GM19395 (cell line): ENCODE results near the gene CES1.
"Not testable (repeated sequence)": the region's sequence is repeated elsewhere in the genome, so short reads cannot be mapped to it uniquely, and the experiment has no call there.

Experiments used
- ATAC-seq: cut with Tn5 transposase; IDR thresholded peaks from one replicate; pipeline ENCODE4 v1.9.1; 2021; ENCODE audit warnings: mild to moderate bottlenecking, moderate library complexity; ENCODE audit not compliant: unreplicated experiment

CES1 gene

DNA sequence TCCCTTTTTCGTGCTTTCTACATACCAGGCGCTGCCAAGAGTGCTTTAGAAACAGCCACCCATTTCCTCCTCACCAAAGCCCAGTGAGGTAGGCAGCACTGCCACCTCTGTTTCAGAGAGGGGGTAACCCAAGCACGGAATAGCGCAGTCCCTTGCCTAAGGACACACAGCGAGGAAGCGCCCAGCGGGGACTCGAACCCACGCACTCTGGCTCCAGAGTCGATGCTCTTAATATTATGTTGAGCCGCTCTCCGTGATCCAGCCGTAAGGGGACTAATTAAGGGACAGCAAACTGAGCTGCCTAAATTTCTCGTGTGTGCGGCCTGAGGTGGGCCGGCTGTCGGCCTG, 497 bp downstream of the CES1 start:
- ATAC-seq: no peak

DNA sequence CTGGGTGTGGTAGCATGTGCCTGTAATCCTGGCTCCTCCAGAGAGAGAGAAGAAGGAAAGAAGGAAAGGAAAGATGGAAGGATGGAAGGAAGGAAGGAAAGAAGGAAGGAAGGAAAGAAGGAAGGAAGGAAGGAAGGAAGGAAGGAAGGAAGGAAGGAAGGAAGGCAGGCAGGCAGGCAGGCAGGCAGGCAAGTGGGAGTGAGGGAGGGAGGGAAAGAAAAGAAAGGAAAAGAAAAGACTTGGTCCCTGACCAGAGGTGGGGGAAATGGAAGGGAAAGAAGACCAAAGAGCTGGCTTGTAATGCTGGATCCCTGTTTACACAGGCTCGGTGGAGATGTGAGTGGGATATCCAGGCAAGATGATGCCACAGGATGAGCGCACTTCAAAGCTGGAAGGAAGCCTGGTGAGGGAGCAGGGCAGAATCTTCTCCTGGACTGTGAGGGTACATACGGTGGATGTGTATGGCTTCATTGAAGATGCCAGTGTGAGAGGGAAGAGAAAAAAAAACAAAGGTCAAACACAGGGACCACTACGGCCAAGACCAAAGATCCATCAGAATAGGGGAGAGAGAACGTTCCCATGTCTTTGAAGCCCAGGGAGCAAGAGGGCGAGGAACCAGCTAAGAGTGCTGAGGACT, 2.1 kb downstream of the CES1 start:
- ATAC-seq: no peak

DNA sequence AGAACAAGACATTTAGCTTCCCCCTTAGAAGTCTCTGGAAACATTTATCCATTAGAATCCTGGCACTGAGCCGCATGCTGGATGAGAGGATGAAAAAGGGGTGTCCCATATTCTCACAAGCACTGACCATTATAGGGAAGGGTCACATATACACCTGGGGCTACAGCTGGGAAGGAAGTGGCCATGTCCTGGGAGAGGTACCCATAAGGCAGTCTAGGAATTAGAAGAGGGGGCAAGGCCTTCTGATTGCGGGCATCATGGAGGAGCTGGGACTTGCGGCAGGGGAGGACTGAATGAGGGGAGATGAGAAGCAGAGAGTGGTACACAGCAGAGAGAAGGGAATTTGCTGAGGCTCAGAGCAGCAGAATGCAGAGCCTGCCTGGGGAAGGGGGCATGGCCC, 3.7 kb downstream of the CES1 start:
- not testable (repeated sequence) for ATAC-seq

DNA sequence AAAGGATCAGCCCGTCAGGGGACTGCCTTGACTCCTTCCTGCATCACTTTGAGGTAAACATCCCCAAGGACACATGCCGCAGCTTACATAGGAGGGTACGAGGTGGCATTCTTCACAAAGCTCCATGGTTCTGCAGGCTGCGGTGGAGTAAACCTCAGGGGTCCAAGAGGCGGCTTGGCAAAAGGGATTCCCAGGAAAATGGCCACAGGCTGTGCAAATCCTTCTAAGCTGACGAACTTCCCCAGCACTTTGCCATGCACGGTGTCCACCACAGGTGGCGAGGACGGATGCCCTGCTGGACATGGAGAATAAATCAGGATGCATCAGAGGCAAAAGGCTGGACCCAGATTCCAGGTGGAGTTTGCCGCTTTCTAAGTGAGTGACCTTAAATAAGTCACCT, 4.2 kb downstream of the CES1 start:
- ATAC-seq: no peak

DNA sequence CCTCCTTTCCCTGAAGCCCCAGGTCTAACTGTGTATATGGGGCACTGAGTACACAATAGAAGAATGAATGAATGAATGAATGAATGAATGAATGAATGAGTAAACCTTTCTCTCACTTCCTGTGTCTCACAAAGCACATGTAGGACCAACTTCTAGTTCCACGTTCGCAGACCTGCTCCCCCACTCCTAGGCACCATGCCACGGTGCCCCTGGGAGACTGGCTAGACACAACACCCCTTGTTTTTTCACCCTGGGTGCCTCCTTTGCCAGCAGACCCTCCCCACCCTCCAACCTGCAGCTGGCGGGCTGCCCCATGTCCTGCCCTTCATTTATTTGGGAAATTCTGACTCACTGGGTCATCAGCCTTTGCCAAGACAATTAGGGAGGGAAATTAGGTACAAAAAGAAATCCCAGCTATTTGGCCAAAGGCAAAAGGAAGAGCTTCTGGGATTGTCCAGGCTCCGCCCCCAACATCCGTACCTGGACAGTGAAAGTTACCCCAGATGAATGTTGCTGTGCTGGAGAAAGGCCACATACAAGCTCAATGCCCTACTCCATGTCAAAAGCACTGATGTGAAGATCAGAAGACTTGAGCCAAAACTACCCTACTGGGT, 7.7 kb downstream of the CES1 start:
- no peak for ATAC-seq

DNA sequence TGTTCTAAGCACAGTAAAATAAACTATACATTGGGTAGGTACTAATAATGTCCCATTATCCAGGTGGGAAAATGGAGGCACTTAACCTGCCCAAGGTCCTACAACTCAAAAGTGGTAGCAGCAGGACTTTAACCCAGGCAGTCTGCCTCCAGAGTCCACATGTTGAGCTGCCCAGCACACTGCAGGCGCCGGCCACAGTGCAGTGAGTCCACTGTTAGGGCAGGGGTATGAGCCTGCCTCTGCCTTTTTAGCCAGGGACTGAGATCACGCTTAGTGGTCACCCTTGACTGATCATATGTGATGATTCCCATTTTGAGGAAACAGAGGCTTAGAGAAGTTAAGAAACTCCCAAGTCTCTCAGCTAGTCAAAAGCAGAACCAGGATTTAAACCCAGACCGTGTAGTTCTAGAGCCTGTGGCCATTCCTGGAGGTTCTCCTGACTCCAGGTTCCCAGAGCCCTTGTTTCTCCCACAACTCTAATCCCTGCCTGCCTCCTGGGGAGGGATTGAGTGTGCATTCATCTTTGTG, 8.4 kb downstream of the CES1 start:
- ATAC-seq: no peak

DNA sequence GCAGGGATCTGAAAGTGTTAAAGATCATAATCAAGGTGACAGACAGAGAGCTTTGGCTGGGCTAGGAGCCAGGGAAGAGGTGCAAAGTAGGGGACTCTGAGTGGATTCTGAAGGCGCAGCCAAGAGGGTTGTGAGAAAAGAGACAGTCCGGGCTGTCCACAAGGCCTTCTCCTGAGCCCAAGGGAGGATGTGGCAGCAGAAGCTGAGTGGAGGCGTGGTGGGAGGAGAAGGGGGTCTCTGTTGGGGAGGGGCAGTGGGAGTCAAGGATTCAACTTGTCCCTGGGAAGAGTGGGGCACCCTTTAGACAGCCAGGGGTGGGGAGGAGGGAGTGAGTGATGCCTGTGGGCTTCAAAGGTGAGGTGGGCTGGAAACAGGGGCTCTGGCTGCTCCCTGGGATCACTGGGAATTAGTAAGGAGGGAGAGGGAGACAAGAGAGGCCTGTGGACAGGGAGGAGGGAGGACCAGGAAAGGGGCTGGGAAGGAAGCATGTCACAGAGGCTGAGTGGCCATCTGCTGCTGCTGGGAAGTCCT, 10.6 kb downstream of the CES1 start:
- no peak for ATAC-seq

DNA sequence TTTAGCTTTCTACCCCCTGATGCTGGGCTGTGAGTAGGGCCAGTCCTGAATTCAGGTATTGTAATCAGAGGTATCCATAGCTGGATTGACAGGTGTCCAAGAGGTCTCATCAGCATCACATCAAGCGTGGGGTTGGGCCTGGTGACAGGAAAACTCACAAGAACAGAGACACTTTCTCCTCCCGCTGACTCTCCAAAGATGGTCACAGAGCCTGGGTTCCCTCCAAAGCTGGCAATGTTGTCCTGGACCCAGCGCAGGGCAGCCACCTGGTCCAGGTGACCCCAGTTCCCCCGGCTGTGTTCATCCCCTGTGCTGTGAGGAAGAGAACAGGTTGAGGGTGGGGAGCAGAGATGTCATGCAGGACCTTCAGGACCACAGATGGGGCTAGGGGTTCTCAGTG, 11.7 kb downstream of the CES1 start:
- no peak for ATAC-seq

DNA sequence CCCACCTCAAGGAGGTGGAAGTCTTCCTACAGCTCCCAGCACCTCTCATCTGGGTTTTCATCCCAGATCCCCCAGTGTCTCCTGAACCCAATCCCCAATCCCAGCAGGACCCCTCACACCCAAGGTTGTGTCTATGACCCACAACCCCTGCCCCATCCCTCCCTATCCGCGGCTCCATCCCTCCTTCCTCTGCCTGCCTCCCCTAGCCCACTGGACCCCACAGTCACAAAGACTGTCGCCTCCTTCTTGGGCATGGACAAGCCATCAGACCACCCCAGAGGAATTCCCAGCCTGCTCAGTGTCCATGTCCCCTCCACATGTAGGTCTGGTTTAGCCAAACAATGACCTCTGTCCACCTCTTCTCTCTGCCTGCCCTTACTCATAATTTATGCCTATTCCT, 12.3 kb downstream of the CES1 start:
- no peak for ATAC-seq

DNA sequence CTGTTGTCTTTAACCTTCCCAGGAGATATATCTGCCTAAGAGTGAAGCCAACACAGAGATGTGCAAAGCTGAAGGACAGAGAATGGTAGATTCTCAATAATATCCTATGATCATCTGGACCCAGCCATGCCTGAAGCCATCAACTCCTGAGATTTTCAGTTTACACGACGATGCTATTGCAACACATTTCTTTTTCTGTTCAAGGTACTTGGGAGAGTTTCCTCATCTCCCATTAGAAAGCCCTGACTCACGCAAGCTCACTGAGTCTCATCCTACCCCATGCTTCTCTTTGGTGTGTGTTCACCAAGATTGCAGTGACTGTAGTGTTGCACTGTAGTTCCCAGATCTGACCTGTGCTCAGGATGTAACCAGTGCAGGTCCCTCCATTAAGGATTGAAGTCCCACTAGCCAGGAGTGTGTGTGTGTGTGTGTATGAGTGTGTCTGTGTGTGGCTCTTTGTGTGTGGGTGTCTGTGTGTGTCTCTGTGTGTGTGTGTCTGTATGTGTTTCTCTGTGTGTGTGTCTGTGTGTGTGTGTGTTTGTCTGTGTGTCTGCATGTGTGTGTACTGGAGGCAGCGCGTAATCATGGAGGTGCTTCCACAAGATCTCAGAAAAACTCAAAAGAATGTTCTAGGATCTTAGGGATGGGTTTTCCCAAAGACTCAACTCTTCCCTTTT, 15.5 kb downstream of the CES1 start:
- ATAC-seq: no peak

DNA sequence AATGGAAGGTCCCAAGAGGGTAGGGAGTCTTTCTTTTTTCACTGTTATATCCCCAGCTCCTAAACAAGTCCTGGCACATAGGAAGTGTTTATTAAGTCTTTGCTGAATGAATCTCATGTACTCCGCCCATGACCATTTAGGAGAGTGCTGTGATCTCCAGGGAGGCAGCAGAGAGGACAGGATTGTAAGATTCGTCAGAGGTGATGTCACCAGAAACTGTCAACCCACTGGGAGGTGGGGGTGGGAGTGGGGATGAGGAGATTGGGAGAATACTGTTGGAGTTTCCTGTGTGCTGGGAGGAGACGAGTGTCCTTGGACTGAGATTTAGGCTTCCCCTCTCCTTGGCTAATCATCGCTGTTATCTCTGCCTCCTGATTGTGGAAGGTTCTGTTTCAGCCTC, 16.7 kb downstream of the CES1 start:
- not testable (repeated sequence) for ATAC-seq

DNA sequence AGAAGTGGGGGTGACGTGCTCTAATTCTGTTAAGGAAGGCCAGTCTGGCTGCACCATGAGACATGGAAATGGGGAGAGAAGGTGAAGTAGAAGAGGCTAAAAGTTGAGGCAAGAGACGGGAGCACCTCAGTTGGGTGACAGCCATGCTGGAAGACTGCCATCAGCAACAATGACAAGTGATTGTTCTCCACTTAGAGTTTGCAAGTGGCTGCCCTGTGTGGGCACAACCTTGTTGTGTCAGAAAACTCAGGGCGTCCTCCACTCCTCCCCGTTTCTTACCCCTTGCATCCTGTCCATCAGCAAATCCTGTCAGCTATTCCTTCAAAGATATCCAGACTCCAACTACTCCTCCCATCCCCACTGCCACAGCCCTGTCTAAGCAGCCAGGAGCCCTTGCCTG, 17.6 kb downstream of the CES1 start:
- ATAC-seq: no peak

DNA sequence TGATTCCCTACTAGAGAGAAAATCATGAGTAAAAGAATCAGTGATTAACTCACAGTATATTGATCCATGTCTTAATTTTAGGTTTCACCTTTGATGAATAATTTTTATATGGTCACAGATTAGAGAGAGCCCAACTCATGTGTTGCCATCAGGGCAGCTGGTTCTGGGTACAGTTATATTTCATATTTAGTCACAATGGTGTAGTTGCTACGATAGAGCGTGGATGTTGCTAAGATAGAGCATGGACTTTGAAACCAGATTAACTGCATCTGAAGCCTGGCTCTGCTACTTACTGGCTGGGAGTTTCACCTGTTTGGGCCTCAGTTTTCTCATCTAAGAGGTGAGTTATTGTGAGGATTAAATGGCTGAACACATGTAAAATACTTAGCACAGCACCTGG, 18.7 kb downstream of the CES1 start:
- ATAC-seq: not testable (repeated sequence)

DNA sequence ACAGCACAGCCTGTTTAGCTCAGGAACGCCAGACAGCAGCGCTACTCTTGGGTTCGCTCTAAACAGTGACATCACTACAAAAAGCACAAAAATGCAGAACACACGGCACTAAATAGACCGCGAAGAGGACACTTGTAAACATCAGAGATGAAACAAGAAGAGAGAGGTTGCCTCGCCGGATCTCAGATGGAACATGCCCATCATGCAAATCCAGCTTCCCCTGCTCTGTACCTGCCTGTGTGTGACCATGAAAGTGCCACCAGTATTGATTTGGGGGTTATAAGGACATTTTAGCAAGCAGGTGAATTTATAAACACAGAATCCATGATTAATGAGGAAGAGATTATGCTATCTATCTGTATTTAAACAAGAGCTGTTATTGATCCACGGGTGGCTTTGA, 19.2 kb downstream of the CES1 start:
- ATAC-seq: not testable (repeated sequence)

DNA sequence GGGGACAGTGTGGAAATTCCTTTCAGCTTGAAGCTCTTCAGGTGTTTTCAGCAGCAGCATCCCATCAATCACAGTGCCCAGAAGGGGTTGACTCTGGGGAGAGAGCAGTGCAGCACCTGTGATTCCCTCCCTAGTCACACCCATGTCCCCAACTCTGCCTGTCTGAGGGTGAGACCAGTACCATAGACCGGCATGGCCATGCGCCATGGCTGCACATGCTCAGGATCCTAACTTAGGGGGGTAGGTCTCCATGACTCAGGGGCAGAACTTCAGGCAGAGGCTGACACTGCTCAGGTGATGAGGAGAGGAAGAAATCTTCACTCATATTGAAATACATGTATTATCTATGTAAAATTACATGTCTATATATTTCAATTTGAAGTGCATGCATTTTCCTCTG, 19.9 kb downstream of the CES1 start:
- no peak for ATAC-seq

DNA sequence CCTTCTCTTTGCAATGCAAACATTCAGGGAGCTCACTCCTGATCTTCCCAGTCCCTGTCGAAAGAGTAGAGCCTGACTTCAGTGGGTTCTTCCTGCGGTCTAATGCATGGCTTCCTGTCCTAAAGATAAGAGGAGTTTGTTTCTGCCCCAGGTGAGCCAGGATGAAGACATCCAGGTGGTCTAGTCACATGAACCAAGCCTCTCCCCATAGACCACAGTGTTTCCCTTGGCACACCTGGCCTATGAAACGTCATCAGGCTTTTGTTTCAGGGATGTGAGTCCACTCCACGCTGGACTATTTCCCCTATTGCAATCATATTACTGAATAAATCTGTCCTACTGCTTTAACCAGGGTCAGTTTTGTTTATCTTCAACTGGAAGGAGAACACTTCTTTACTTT, 21.1 kb downstream of the CES1 start:
- no peak for ATAC-seq

DNA sequence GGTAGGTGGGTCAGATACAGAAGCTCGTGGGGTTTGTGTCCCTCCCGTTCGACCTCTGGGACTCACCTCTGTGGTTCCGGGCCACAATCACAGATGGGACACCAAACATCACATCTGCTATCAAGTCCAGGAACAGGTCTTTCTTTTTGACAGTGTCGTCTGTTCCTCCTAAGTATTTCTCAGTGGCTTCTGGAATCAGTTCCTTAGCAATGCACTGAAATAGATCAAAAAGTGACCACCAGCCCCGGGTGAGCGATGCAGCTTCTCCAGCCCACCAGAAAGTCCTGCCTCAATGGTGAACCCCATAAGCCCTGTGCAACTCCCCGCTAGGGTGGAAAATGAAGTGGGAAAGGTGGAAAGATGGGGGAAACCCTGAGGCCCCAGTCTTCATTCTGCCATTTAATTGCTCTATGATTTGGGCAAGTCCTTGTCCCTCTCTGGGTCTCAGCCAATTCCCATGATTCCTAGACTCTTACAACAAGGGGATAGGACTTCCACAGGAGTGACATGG, 22.4 kb downstream of the CES1 start:
- no peak for ATAC-seq

DNA sequence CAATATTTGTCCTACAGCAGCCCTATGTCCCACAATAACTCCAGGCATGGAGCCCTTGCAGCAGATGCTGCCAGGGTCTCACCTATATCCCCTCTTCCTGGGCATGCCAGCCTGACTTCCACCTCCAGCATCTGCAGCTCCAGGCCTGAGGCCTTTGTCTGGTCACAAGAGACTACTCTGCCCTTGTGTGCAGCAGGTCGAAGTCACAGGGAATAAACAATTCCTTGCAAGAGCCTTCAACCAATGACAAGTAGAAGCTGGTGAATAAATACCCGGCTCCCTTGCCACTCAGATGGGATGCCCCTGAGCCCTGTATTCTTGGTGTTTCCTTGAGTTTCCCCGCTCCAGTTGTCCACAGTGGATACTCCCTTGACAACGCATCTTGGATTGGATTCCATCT, 23.0 kb downstream of the CES1 start:
- no peak for ATAC-seq

DNA sequence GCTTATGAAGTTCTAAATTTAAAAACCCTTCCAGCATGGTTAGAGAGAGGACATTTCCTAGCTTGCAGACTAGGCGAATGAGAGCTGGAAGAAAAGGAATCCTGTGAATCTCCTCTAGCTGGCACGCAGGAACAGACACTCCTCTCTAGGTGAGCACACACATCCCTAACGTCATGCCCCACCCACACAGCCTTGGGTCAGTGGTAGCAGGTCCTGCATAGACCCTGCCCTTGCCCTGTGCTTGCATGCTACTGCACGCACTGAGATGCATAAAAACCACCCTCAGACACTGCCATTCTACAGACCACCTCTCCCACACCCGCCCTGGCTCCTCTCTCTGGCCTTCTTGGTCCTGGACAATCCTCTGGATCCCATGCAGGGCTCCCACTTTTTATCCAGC, 23.5 kb downstream of the CES1 start:
- no peak for ATAC-seq

DNA sequence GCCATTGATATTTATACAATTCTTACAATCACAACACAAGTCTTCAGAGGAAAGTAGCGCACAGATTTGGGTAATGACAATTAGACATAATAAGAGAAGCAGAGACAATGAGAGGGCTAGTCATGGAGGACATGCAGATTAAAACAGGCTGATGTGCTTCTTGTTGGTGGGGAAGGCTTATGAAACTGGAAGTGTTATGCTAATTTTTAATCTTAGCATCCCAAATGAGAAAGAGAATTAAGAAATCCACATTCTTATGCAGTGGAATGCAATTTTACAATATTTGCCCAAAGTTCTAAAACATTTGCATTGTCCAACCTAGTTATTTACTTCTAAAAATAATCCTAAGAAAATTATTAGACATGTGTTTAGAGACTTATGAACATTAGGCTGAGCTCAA, 24.6 kb downstream of the CES1 start:
- ATAC-seq: not testable (repeated sequence)

DNA sequence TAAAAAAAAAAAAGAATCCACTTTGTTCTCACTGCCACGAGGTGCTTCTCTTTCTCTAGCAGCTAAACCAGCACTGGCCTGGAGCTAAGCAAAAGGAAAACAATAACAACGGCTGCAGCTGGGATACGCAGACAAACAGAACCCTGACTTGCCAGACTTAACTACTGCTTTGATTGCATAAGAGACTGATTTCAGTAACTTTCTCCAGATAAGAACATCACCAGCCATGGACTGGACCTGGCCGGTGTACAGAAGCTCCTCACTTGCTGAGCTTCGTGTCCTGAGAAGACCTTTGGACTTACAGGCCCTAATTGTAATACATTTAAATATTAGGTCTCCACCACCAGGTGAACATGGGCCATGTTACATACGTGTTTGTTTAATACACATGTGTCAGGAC, 27.8 kb downstream of the CES1 start:
- not testable (repeated sequence) for ATAC-seq

DNA sequence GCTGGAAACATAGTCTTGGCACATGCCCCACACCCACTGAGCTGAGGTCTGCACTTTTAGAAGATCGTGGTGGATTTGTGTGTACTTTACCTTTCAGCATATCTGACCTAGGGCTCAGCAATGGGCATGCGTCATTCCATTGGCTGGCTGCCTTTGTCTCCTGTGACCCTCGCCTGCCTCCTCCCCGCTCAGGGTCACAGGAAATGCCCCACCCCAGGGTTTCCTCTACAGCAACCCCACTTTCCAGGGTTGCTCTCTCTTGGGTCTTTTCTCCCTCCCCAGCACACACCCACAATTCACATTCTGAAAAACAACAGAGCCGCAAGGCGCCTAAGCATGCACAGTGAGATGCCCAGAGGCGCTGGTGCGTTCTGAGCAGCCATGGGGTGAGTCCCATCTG, 29.2 kb downstream of the CES1 start:
- ATAC-seq: not testable (repeated sequence)
